Tibial nerve (tissue), 3 donors: ENCODE measurements around the gene SIX6.

Source experiments
- POLR2A ChIP-seq, 2 donors: fragments of 450-650 bp; IDR thresholded peaks; one replicate each; pipeline ENCODE4 v1.6.1; 2017; ENCODE audit warnings: antibody characterized with exemption in 2 of 2, mild to moderate bottlenecking in 2 of 2, moderate library complexity in 2 of 2
- TF ChIP-seq, protein P1 (sequence below), 5 experiments: fragments of 200-600 bp in 3 of 5; fragments of 450-650 bp in 2 of 5; sonication (generic) in 3 of 5; IDR thresholded peaks; one replicate each; pipeline ENCODE4 v1.5.1; 2016 to 2019; ENCODE audit warnings: antibody characterized with exemption in 5 of 5, mild to moderate bottlenecking in 3 of 5, moderate library complexity in 2 of 5

DNA sequence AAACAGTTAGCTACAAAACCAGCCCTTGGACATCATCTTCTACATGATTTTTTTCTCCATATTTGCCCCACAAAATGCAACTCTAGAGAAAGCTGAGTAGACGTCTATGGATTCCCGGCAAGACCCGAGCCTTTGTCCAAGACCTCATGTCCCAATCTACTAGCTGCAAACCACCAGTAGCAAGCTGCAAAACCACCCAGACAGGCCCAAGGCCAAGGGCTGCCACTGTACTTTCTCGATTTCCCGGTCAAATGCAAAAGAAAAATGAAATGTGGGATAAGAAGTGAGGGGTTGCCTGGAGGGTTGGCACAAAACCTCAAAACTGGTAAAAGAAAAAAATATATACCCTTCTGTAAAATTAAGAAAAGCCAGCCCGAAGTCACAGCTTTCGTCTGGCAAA lies 2.9 kb upstream of the SIX6 start:
- TF ChIP-seq, protein P1, sequence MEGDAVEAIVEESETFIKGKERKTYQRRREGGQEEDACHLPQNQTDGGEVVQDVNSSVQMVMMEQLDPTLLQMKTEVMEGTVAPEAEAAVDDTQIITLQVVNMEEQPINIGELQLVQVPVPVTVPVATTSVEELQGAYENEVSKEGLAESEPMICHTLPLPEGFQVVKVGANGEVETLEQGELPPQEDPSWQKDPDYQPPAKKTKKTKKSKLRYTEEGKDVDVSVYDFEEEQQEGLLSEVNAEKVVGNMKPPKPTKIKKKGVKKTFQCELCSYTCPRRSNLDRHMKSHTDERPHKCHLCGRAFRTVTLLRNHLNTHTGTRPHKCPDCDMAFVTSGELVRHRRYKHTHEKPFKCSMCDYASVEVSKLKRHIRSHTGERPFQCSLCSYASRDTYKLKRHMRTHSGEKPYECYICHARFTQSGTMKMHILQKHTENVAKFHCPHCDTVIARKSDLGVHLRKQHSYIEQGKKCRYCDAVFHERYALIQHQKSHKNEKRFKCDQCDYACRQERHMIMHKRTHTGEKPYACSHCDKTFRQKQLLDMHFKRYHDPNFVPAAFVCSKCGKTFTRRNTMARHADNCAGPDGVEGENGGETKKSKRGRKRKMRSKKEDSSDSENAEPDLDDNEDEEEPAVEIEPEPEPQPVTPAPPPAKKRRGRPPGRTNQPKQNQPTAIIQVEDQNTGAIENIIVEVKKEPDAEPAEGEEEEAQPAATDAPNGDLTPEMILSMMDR (IDR thresholded peaks at IDR 0.05): no peak
- TF ChIP-seq POLR2A (IDR thresholded peaks at IDR 0.05): no peak
